Loucy (cell line): ENCODE results near the gene MAPT.

Experiments
- H2AFZ ChIP-seq: fragments of 200-600 bp; sonication (generic); 2 replicates; pipeline ENCODE4 v1.6.0; 2016; ENCODE audit warnings: antibody characterized with exemption, mild to moderate bottlenecking, low read length, moderate library complexity
- H3F3A ChIP-seq: fragments of 200-600 bp; 2 replicates; pipeline ENCODE4 v1.6.0; 2016; ENCODE audit warnings: antibody characterized with exemption, low read depth, mild to moderate bottlenecking
- H3K27me3 ChIP-seq: fragments of 200-600 bp; sonication (generic); 2 replicates; pipeline ENCODE4 v1.6.1; 2014; ENCODE audit warnings: low read length, mild to moderate bottlenecking; ENCODE audit not compliant: insufficient read depth, poor library complexity, severe bottlenecking
- H3K36me3 ChIP-seq: fragments of 200-600 bp; sonication (generic); 2 replicates; pipeline ENCODE4 v1.6.1; 2016; ENCODE audit warnings: low read length; ENCODE audit not compliant: insufficient read depth
- H3K4me1 ChIP-seq: fragments of 200-600 bp; sonication (generic); 2 replicates; pipeline ENCODE4 v1.5.1; 2014; ENCODE audit warnings: low read length, mild to moderate bottlenecking; ENCODE audit not compliant: insufficient read depth, poor library complexity, severe bottlenecking
- H3K4me2 ChIP-seq: fragments of 200-600 bp; sonication (generic); 2 replicates; pipeline ENCODE4 v1.6.0; 2014; ENCODE audit warnings: antibody characterized with exemption, low read length, low read depth, mild to moderate bottlenecking; ENCODE audit not compliant: poor library complexity, severe bottlenecking
- H3K4me3 ChIP-seq: fragments of 200-600 bp; sonication (generic); 2 replicates; pipeline ENCODE4 v1.5.1; 2014; ENCODE audit warnings: low read length, mild to moderate bottlenecking, mixed read lengths; ENCODE audit not compliant: poor library complexity, severe bottlenecking
- H3K79me2 ChIP-seq: fragments of 200-600 bp; sonication (generic); 2 replicates; pipeline ENCODE4 v1.6.1; 2014; ENCODE audit warnings: low read length; ENCODE audit not compliant: insufficient read depth
- H3K9ac ChIP-seq: fragments of 200-600 bp; sonication (generic); 2 replicates; pipeline ENCODE4 v1.6.0; 2014; ENCODE audit warnings: mild to moderate bottlenecking, low read depth, low read length, moderate library complexity; ENCODE audit not compliant: poor library complexity, severe bottlenecking
- H3K9me2 ChIP-seq: fragments of 200-600 bp; sonication (generic); replicated peaks from 2 replicates; pipeline ENCODE4 v1.6.1; 2016; ENCODE audit warnings: low read depth, low read length, mixed read lengths
- H3K9me3 ChIP-seq: fragments of 200-600 bp; sonication (generic); 2 replicates; pipeline ENCODE4 v1.6.1; 2014; ENCODE audit warnings: mild to moderate bottlenecking, antibody characterized with exemption, low read length, low read depth; ENCODE audit not compliant: insufficient read depth
- H4K20me1 ChIP-seq: fragments of 200-600 bp; sonication (generic); 2 replicates; pipeline ENCODE4 v1.6.0; 2014; ENCODE audit warnings: antibody characterized with exemption, low read length, mild to moderate bottlenecking; ENCODE audit not compliant: insufficient read depth, poor library complexity, severe bottlenecking
- EZH2phosphoT487 ChIP-seq: fragments of 200-600 bp; IDR thresholded peaks from 2 replicates; pipeline ENCODE4 v1.6.1; 2018; ENCODE audit warnings: antibody characterized with exemption, mild to moderate bottlenecking, moderate library complexity, borderline replicate concordance
- TF ChIP-seq, protein P1 (sequence below): fragments of 200-600 bp; sonication (generic); conservative IDR thresholded peaks from 2 replicates; pipeline ENCODE4 v1.5.1; 2014; ENCODE audit warnings: mild to moderate bottlenecking, antibody characterized with exemption, low read length

Gene MAPT

DNA sequence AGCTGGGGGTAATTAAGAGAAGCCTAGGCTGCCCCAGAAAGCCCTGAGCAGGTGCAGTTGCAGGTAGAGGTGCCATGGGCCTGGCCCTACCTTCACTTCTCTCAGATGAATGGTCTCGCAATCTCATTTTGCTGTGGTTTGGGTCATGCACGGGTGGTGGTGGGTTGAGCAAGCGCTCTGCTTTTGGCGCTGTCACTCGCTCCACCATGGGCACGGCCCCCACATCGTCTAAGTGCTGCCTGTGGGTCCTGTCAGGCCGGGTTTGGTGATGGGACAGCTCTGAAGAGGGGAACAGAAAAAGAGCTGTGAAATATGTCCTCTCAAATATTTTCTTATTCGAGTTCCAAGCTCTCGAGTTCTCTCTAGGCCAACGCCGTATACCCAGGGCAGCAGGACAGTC is 144.6 kb downstream of the MAPT start:
- H3K9ac ChIP-seq = no peak overlapping the region
- no peak overlapping the region for H3K4me3 ChIP-seq
- H2AFZ ChIP-seq = no peak overlapping the region
- H4K20me1 ChIP-seq = no peaks in the 10 kb centered on the region
- H3K4me1 ChIP-seq = no peaks in the 10 kb centered on the region
- H3K27me3 ChIP-seq = no peaks in the 10 kb centered on the region
- H3K9me3 ChIP-seq = no peaks in the 10 kb centered on the region
- TF ChIP-seq EZH2phosphoT487 = no peak
- TF ChIP-seq, protein P1, sequence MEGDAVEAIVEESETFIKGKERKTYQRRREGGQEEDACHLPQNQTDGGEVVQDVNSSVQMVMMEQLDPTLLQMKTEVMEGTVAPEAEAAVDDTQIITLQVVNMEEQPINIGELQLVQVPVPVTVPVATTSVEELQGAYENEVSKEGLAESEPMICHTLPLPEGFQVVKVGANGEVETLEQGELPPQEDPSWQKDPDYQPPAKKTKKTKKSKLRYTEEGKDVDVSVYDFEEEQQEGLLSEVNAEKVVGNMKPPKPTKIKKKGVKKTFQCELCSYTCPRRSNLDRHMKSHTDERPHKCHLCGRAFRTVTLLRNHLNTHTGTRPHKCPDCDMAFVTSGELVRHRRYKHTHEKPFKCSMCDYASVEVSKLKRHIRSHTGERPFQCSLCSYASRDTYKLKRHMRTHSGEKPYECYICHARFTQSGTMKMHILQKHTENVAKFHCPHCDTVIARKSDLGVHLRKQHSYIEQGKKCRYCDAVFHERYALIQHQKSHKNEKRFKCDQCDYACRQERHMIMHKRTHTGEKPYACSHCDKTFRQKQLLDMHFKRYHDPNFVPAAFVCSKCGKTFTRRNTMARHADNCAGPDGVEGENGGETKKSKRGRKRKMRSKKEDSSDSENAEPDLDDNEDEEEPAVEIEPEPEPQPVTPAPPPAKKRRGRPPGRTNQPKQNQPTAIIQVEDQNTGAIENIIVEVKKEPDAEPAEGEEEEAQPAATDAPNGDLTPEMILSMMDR = no peak
- no peaks in the 10 kb centered on the region; the same call in 1 of the 2 replicates for H3K79me2 ChIP-seq
- H3K9me2 ChIP-seq = no peaks in the 10 kb centered on the region
- no peaks in the 10 kb centered on the region for H3F3A ChIP-seq
- no peak overlapping the region for H3K4me2 ChIP-seq
- H3K36me3 ChIP-seq = peaks cover 98% of the 10 kb centered on the region

DNA sequence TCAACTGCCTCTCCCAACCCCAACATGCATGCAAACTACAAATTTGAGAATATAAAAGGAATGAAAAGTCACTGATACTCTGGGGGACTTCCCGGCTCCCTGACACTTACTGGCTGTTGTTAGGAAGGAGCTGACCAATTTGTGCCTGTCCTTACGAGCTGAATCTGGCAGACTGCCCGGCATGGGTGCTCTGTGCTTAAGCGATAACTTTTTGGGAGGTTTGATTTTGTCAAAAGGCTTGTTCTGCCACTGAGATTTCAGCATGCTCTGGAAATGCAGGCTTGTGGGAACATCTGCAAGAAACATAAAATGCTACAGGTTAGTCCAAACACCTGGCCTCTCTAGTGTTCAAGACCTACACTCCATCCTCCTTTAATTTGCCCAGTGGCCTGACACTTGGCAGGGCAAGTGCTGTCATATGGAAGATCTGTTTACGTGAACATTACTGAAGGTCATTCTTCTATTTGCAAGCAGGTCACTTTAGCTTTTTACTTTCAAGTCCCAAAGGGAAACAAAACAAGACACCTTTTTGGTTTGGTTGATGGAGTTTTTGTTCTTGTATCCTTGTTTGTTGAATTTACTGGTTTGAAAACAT is 145.3 kb downstream of the MAPT start:
- H3K36me3 ChIP-seq = peaks cover 96% of the 10 kb centered on the region
- TF ChIP-seq EZH2phosphoT487 = no peak
- TF ChIP-seq, protein P1 = no peak
- H3K4me1 ChIP-seq = no peaks in the 10 kb centered on the region
- H3K4me3 ChIP-seq = no peak overlapping the region
- H3K9me2 ChIP-seq = no peaks in the 10 kb centered on the region
- no peaks in the 10 kb centered on the region for H4K20me1 ChIP-seq
- H3K4me2 ChIP-seq = no peak overlapping the region
- no peak overlapping the region for H3K9ac ChIP-seq
- no peaks in the 10 kb centered on the region for H3K9me3 ChIP-seq
- H3K79me2 ChIP-seq = no peaks in the 10 kb centered on the region; the same call in 1 of the 2 replicates
- H3F3A ChIP-seq = no peaks in the 10 kb centered on the region
- H2AFZ ChIP-seq = no peak overlapping the region
- H3K27me3 ChIP-seq = no peaks in the 10 kb centered on the region

DNA sequence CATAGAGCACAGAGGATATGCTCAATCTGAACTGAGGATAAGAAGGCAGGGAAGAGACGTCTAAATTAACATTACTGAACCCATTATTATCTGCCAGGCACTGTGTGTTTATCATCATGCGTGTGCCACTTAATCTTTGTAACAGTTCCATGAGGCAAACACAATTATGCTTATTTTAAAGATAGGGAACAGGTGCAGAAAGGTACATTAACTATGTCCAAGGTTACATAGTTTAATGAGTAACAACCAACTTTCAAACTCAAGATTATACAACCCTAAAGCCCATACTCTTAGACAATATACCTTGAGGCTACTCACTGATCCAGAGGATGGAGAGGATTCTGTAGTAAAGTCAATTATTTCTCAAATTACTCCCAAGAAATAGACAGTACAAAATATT is 147.9 kb downstream of the MAPT start:
- H3K27me3 ChIP-seq = no peaks in the 10 kb centered on the region
- H3K36me3 ChIP-seq = peaks cover 93% of the 10 kb centered on the region
- H3K4me1 ChIP-seq = no peaks in the 10 kb centered on the region
- H3K9me3 ChIP-seq = no peaks in the 10 kb centered on the region
- H3F3A ChIP-seq = no peaks in the 10 kb centered on the region; the same call in 1 of the 2 replicates
- no peaks in the 10 kb centered on the region for H4K20me1 ChIP-seq
- no peaks in the 10 kb centered on the region; the same call in 1 of the 2 replicates for H3K79me2 ChIP-seq
- H3K9me2 ChIP-seq = no peaks in the 10 kb centered on the region
- TF ChIP-seq, protein P1 = no peak
- no peak for TF ChIP-seq EZH2phosphoT487
- no peak overlapping the region for H2AFZ ChIP-seq
- H3K4me2 ChIP-seq = no peak overlapping the region
- H3K4me3 ChIP-seq = no peak overlapping the region
- no peak overlapping the region for H3K9ac ChIP-seq
